ENCODE results near the gene SMCP.
A peak's percentile ranks its signal among the peaks of the same experiment; 100 is the strongest.

SMCP gene

GRCh38 chr1:152878042-152878441 lies at the start of gene SMCP:
Gene SMCP (plus strand): TSS chr1:152878322. CDS start chr1:152884423, 6,101 bp downstream.
- DNase-seq (ENCODE audit: low read depth), result no peak

- no peak for DNase-seq (ENCODE audit: low read depth)
Measured at GRCh38 chr1:152836870-152837269, 41.3 kb upstream of the SMCP start.

- DNase-seq (ENCODE audit: low read depth), result no peak
Measured at GRCh38 chr1:152842556-152842955, 35.6 kb upstream of the SMCP start, which contains the start of gene LCE6A. Gene LCE6A (plus strand): TSS chr1:152842856. CDS start chr1:152843521, 665 bp downstream.

- no peak for DNase-seq (ENCODE audit: low read depth)
Measured at GRCh38 chr1:152855661-152856060, 22.5 kb upstream of the SMCP start.

- DNase-seq (ENCODE audit: low read depth), result no peak
Measured at GRCh38 chr1:152858062-152858461, 20.1 kb upstream of the SMCP start.

GRCh38 chr1:152859696-152860095 lies 18.4 kb upstream of the SMCP start, which contains the start of gene LCE7A:
Gene LCE7A (plus strand): TSS chr1:152859996. CDS start chr1:152860698, 702 bp downstream.
- no peak for DNase-seq (ENCODE audit: low read depth)

- DNase-seq (ENCODE audit: low read depth), result no peak
Measured at GRCh38 chr1:152860129-152860528, 18.0 kb upstream of the SMCP start.

GRCh38 chr1:152861374-152861773 lies 16.7 kb upstream of the SMCP start:
- DNase-seq (ENCODE audit: low read depth), result no peak

- no peak for DNase-seq (ENCODE audit: low read depth)
Measured at GRCh38 chr1:152864443-152864842, 13.7 kb upstream of the SMCP start.

GRCh38 chr1:152866321-152866720 lies 11.8 kb upstream of the SMCP start:
- no peak for DNase-seq (ENCODE audit: low read depth)

GRCh38 chr1:152869808-152870419 lies 8.2 kb upstream of the SMCP start:
- DNase-seq (ENCODE audit: low read depth), result peak; percentile 30

GRCh38 chr1:152870831-152871730 lies 7.0 kb upstream of the SMCP start:
- DNase-seq (ENCODE audit: low read depth), result no peak

GRCh38 chr1:152871731-152872126 lies 6.4 kb upstream of the SMCP start:
- no peak for DNase-seq (ENCODE audit: low read depth)

GRCh38 chr1:152873495-152873894 lies 4.6 kb upstream of the SMCP start:
- DNase-seq (ENCODE audit: low read depth), result no peak

GRCh38 chr1:152876827-152877226 lies 1.3 kb upstream of the SMCP start:
- no peak for DNase-seq (ENCODE audit: low read depth)

- DNase-seq (ENCODE audit: low read depth), result no peak
Measured at GRCh38 chr1:152879559-152880198, 1.6 kb downstream of the SMCP start.

GRCh38 chr1:152880316-152880715 lies 2.2 kb downstream of the SMCP start:
- DNase-seq (ENCODE audit: low read depth), result no peak

- DNase-seq (ENCODE audit: low read depth), result no peak
Measured at GRCh38 chr1:152880907-152881306, 2.8 kb downstream of the SMCP start.

GRCh38 chr1:152884085-152884484 lies 6.0 kb downstream of the SMCP start:
- DNase-seq (ENCODE audit: low read depth), result no peak

- no peak for DNase-seq (ENCODE audit: low read depth)
Measured at GRCh38 chr1:152884506-152884905, 6.4 kb downstream of the SMCP start.

GRCh38 chr1:152884966-152885624 lies 7.0 kb downstream of the SMCP start:
- DNase-seq (ENCODE audit: low read depth), result no peak

GRCh38 chr1:152886085-152886484 lies 8.0 kb downstream of the SMCP start:
- DNase-seq (ENCODE audit: low read depth), result no peak
